Tibial nerve (tissue), 4 donors: ENCODE data around the gene PCDHA3. TPM values are rescaled to one million over a fixed set of nuclear protein-coding genes. Genes with fewer than 3 reads are reported as not detected.
"Not testable (repeated sequence)": the region's sequence is repeated elsewhere in the genome, so short reads cannot be mapped to it uniquely, and the experiment has no call there.

Experiments
- DNase-seq, 2 donors: peaks; one replicate each; pipeline ENCODE4 v3.0.0-alpha.2; 2019; ENCODE audit warnings: low spot score in 2 of 2
- H3K27ac ChIP-seq, 4 donors: fragments of 200-600 bp; sonication (generic) in 3 of 4; one replicate each; pipeline ENCODE4 v1.5.1; 2017 to 2019; ENCODE audit warnings: mild to moderate bottlenecking in 1 of 4
- H3K27me3 ChIP-seq, 2 donors: fragments of 200-600 bp; sonication (generic) in 1 of 2; one replicate each; pipeline versions ENCODE4 v1.5.1 to v1.6.0; 2017 to 2019
- H3K36me3 ChIP-seq, 3 donors: fragments of 200-600 bp; sonication (generic); one replicate each; pipeline ENCODE4 v1.5.1; 2018 to 2019
- H3K4me1 ChIP-seq, 4 donors: fragments of 200-600 bp; sonication (generic) in 3 of 4; one replicate each; pipeline ENCODE4 v1.5.1; 2017 to 2019
- H3K4me3 ChIP-seq, 4 donors: fragments of 200-600 bp; sonication (generic) in 3 of 4; one replicate each; pipeline ENCODE4 v1.5.1; 2017 to 2019; ENCODE audit warnings: mild to moderate bottlenecking in 1 of 4, moderate library complexity in 1 of 4
- H3K9me3 ChIP-seq, 4 donors: fragments of 200-600 bp; sonication (generic) in 3 of 4; one replicate each; pipeline ENCODE4 v1.5.1; 2017 to 2019
- CTCF ChIP-seq, 5 experiments: fragments of 200-600 bp in 3 of 5; fragments of 450-650 bp in 2 of 5; sonication (generic) in 3 of 5; IDR thresholded peaks; one replicate each; pipeline ENCODE4 v1.5.1; 2016 to 2019; ENCODE audit warnings: antibody characterized with exemption in 5 of 5, mild to moderate bottlenecking in 3 of 5, moderate library complexity in 2 of 5
- EP300 ChIP-seq, 2 donors: sonication (generic); formaldehyde crosslinking; IDR thresholded peaks; one replicate each; pipeline ENCODE4 v1.6.1; 2017; ENCODE audit warnings: antibody characterized with exemption in 2 of 2, mild to moderate bottlenecking in 1 of 2
- POLR2A ChIP-seq, 2 donors: fragments of 450-650 bp; IDR thresholded peaks; one replicate each; pipeline ENCODE4 v1.6.1; 2017; ENCODE audit warnings: antibody characterized with exemption in 2 of 2, mild to moderate bottlenecking in 2 of 2, moderate library complexity in 2 of 2
- WGBS, 2 donors: methylation state at CpG; one replicate each; pipeline ENCODE4 v1.1.5; 2018; 5-methylcytosine and 5-hydroxymethylcytosine counted together
- total RNA-seq, 4 donors: library from RNA; depleted of rRNA; stranded (reverse); fragments of >200 nt; gene quantifications; one replicate each; pipeline ENCODE4 v1.1.0, GENCODE V29; 2016

Gene PCDHA3
- total RNA-seq, 4 donors from 2014 or later: 0.84 to 3.5 (median 0.94) TPM

DNA sequence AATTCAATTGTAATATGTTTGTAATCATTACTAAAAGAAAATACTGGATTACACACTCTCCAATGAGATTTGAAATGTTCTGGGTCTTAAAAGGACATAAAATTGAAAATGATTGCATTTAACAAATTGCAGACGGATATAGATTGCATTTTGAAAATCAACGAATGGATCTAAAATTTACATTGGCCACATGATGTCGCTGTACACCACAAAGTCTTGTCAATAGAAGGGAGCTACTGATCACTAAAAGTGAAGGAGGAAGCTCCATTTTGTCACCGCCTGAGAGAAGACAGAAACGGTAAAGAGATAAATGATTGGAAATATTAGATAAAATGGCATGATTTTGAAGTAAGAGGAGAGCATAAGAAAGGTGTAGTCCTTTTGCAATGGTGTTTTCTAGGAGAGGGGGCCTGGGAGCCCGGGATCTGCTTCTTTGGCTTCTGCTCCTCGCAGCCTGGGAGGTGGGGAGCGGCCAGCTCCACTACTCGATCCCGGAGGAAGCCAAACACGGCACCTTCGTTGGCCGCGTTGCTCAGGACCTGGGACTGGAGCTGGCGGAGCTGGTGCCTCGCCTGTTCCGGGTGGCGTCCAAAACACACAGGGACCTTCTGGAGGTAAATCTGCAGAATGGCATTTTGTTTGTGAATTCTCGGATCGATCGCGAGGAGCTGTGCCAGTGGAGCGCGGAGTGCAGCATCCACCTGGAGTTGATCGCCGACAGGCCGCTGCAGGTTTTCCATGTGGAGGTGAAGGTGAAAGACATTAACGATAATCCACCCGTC is 14.8 kb upstream of the PCDHA3 start, which contains the start of gene PCDHA1:
PCDHA1 (plus strand) TSS at position 236 of the 782 bp plus-strand sequence.
- 21 to 31% methylated on average over 25 to 29 of the region's 29 CpGs for WGBS, 2 donors
- DNase-seq: no peak
- H3K4me3 ChIP-seq: no peak within 1 kb of the TSS
- no peaks in the 10 kb centered on the region for H3K27me3 ChIP-seq
- H3K4me1 ChIP-seq: no peaks in the 10 kb centered on the region
- no peak within 1 kb of the TSS for H3K27ac ChIP-seq
- peaks cover 0 to 84% (median 15%) of the 10 kb centered on the region in 4 donors for H3K9me3 ChIP-seq
- H3K36me3 ChIP-seq: no peaks in the 10 kb centered on the region
- TF ChIP-seq CTCF (IDR thresholded peaks at IDR 0.05): no peak
- TF ChIP-seq POLR2A (IDR thresholded peaks at IDR 0.05): no peak
- no peak for TF ChIP-seq EP300 (IDR thresholded peaks at IDR 0.05)

DNA sequence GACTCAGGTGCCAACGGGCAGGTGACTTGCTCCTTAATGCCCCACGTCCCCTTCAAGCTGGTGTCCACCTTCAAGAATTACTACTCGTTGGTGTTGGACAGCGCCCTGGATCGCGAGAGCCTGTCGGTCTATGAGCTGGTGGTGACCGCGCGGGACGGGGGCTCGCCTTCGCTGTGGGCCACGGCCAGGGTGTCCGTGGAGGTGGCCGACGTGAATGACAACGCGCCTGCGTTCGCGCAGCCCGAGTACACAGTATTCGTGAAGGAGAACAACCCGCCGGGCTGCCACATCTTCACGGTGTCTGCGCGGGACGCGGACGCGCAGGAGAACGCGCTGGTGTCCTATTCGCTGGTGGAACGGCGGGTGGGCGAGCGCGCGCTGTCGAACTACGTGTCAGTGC is 13.4 kb upstream of the PCDHA3 start:
- not testable (repeated sequence) for H3K4me1 ChIP-seq, H3K4me3 ChIP-seq, H3K36me3 ChIP-seq, H3K27me3 ChIP-seq, DNase-seq, H3K27ac ChIP-seq
- H3K9me3 ChIP-seq: peaks cover 0 to 84% (median 15%) of the 10 kb centered on the region in 4 donors
- WGBS, 2 donors: 33 to 46% methylated on average over 19 to 22 of the region's 44 CpGs

- WGBS, 2 donors: 28 to 58% methylated on average over 23 to 48 of the region's 70 CpGs
- not testable (repeated sequence) for DNase-seq, H3K27me3 ChIP-seq, H3K4me1 ChIP-seq, H3K27ac ChIP-seq, H3K36me3 ChIP-seq, H3K4me3 ChIP-seq
- H3K9me3 ChIP-seq: peaks cover 0 to 78% (median 13%) of the 10 kb centered on the region in 4 donors
These were observed 12.9 kb upstream of the PCDHA3 start for GRCh38 chr5:140787849-140788504.

DNA sequence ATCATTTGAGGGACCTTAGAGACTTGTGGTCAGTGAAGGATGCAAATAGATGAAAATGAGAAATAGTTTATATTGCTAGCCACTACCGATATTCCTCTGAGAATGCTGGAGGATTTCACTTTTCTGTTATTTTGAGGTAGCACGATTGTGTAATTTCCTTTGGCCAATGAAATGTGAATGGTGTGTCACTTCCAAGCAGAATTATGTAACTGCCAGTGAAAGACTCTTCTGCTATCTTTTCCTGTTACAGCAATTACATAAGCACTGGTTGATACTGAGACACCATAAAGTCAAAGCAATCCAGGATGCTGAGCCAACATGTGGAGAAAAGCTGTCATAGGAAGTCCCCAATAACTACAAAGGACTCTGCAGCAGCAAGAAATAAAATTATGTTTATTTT is 9.8 kb upstream of the PCDHA3 start:
- Histone ChIP-seq H3K36me3 (no peaks in the 10 kb centered on the region), H3K9me3 (peaks cover 0 to 85% (median 14%) of the 10 kb centered on the region in 4 donors), H3K27me3 (no peaks in the 10 kb centered on the region), H3K27ac (no peak overlapping the region), H3K4me3 (no peak overlapping the region), H3K4me1 (no peaks in the 10 kb centered on the region)
- WGBS, 2 donors: 38 to 48% methylated on average over 2 of the region's 2 CpGs
- DNase-seq: no peak
- TF ChIP-seq EP300 (IDR thresholded peaks at IDR 0.05) (no peak), CTCF (IDR thresholded peaks at IDR 0.05) (no peak), POLR2A (IDR thresholded peaks at IDR 0.05) (no peak)

DNA sequence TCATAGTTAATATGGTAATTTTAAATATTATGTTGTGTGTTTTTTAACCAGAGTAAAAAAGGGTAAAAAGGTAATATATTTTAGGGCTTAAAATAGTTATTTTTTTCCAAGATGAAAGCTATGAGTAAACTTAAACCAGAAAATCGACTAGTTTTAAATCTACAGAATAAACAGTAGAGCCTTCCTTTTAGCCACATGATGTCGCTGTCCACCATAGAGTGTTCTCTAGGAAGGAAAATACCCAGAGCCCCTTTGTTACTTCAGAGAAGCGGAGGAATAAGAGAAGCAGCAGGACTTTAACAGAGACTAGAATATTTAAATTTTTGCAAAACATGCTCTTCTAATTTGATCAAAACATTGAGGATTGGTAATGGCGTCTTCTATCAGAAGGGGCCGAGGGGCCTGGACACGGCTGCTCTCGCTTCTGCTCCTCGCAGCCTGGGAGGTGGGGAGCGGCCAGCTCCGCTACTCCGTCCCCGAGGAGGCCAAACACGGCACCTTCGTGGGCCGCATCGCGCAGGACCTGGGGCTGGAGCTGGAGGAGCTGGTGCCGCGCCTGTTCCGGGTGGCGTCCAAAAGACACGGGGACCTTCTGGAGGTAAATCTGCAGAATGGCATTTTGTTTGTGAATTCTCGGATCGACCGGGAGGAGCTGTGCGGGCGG is 6.1 kb upstream of the PCDHA3 start, which contains the start of gene PCDHA2:
PCDHA2 (plus strand) TSS at position 258 of the 664 bp plus-strand sequence.
- Histone ChIP-seq H3K27ac (no peak within 1 kb of the TSS), H3K9me3 (peaks cover 0 to 63% (median 12%) of the 10 kb centered on the region in 4 donors), H3K27me3 (no peaks in the 10 kb centered on the region)

More for the DNA sequence above, 6.1 kb upstream of the PCDHA3 start, which contains the start of gene PCDHA2:
- Histone ChIP-seq H3K36me3 (no peaks in the 10 kb centered on the region), H3K4me1 (no peaks in the 10 kb centered on the region), H3K4me3 (peak within 1 kb of the TSS in 1 of 4 donors; percentile 31)
- no peak for TF ChIP-seq CTCF (IDR thresholded peaks at IDR 0.05)
- no peak for TF ChIP-seq EP300 (IDR thresholded peaks at IDR 0.05)
- no peak for TF ChIP-seq POLR2A (IDR thresholded peaks at IDR 0.05)
- WGBS, 2 donors: 35 to 40% methylated on average over 11 to 27 of the region's 27 CpGs
- DNase-seq: no peak
